ENCODE data around the gene PAX2. TPM values are rescaled to one million over a fixed set of nuclear protein-coding genes. Genes with fewer than 3 reads are reported as not detected.

PAX2 gene
- total RNA-seq, 1 experiment from 2014 or later = not detected

- H3K23me2 ChIP-seq (ENCODE audit: insufficient read length, low read depth, low read length, poor library complexity, severe bottlenecking) = no peaks in the 10 kb centered on the region
- Mint-ChIP-seq H3K4me1 (peaks cover 0 to 6% of the 10 kb centered on the region in 2 experiments; a peak in 3 of 4 replicates), H3K36me3 (ENCODE audit: insufficient read depth in 1 of 3, low read depth in 3 of 3) (peaks cover 0 to 2% (median 0%) of the 10 kb centered on the region in 3 experiments; a peak in 2 of 7 replicates), H3K9me3 (peaks cover 3 to 5% of the 10 kb centered on the region in 2 experiments; a peak in 2 of 5 replicates), H3K27ac (no peak overlapping the region), H3K27me3 (ENCODE audit: low read depth) (peaks cover 100% of the 10 kb centered on the region), H3K4me3 (peak overlapping the region in 1 of 2 experiments; percentile 18; a peak in 3 of 5 replicates)
- no peak overlapping the region for H2BK15ac ChIP-seq (ENCODE audit: low read depth, low read length)
- H4K5ac ChIP-seq (ENCODE audit: insufficient read length, low read depth, low read length) = no peak overlapping the region
- no peak overlapping the region for H3K56ac ChIP-seq (ENCODE audit: insufficient read length, low read depth, low read length)
- H3K27ac ChIP-seq (ENCODE audit: insufficient read length, low read depth, low read length) = no peak overlapping the region
- no peak overlapping the region for H3K14ac ChIP-seq (ENCODE audit: insufficient read depth, low read length)
- H2AK5ac ChIP-seq (ENCODE audit: insufficient read length, low read length) = no peak overlapping the region
- no peak overlapping the region for H3K9ac ChIP-seq (ENCODE audit: extremely low read depth, insufficient read length, low read length)
- H4K8ac ChIP-seq (replicated peaks; ENCODE audit: insufficient read length, low read depth, low read length) = no peak overlapping the region
- no peak overlapping the region for H2BK120ac ChIP-seq (ENCODE audit: low read depth, low read length, poor library complexity, severe bottlenecking)
- no peak overlapping the region for H3K23ac ChIP-seq (ENCODE audit: insufficient read length, low read depth, low read length)
- no peak for TF ChIP-seq CTCF (conservative IDR thresholded peaks at IDR 0.05)
- no peaks in the 10 kb centered on the region for H3K79me1 ChIP-seq (ENCODE audit: insufficient read depth, low read depth, low read length, poor library complexity, severe bottlenecking)
- no peaks in the 10 kb centered on the region for H3K9me3 ChIP-seq (ENCODE audit: control insufficient read depth, low read depth, low read length)
- no peak overlapping the region for H3K4ac ChIP-seq (ENCODE audit: low read depth, low read length)
- H3K4me1 ChIP-seq (ENCODE audit: insufficient read depth, low read length) = no peaks in the 10 kb centered on the region
- no peak overlapping the region for H2BK20ac ChIP-seq (ENCODE audit: low read depth, low read length, poor library complexity, severe bottlenecking)
- DNase-seq = no peak
- no CpG with 5 or more reads among the region's 5 CpGs for WGBS (ENCODE audit: extremely low coverage, insufficient read length, low lambda C conversion rate)
- H2BK12ac ChIP-seq (ENCODE audit: insufficient read length, low read depth, low read length) = no peak overlapping the region
- H3K27me3 ChIP-seq (ENCODE audit: insufficient read depth, low read length) = peaks cover 75% of the 10 kb centered on the region
- H2BK5ac ChIP-seq (ENCODE audit: insufficient read length, low read length) = no peak overlapping the region
- no peaks in the 10 kb centered on the region for H4K20me1 ChIP-seq (ENCODE audit: control insufficient read depth, insufficient read depth, insufficient read length)
- H3K79me2 ChIP-seq (ENCODE audit: insufficient read depth, low read length) = no peaks in the 10 kb centered on the region
- no peak overlapping the region for H4K91ac ChIP-seq (ENCODE audit: insufficient read length, low read depth, low read length)
- no peak overlapping the region for H3K18ac ChIP-seq (ENCODE audit: insufficient read length, low read depth, low read length)
- no peak overlapping the region for H3T11ph ChIP-seq (ENCODE audit: low read length)
- no peak overlapping the region for H2AFZ ChIP-seq (ENCODE audit: low read length)
- H3K4me2 ChIP-seq (ENCODE audit: insufficient read depth, insufficient read length, low read length) = no peak overlapping the region
Observed at GRCh38 chr10:100723180-100723579, 22.2 kb upstream of the PAX2 start.
